ENCODE measurements around the gene UBE2G1.
A peak's percentile ranks its signal among the peaks of the same experiment; 100 is the strongest.
"Not testable (repeated sequence)": the region's sequence is repeated elsewhere in the genome, so short reads cannot be mapped to it uniquely, and the experiment has no call there.

Gene UBE2G1

DNA sequence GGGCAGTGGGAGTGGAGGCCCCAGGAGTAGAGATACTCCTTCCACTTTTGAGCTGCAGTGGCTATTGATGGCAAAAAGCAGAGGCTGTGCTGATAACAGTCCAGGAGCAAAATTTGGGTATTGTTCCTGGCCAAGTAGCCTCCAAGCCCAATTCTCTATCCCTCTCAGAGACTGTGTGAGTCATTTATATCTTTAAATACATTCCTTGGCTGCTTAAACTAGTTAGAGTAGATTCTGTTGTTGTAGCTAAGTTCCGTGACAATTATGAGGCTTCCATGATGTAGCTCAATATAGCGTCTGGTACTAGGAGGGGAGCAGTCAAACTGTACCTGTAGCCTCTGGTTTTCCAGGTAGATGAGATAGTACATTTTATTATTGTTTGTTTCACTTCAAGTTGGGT is 19.9 kb upstream of the UBE2G1 start:
- DNase-seq (ENCODE audit: low spot score in 2 of 2): no peak
- ATAC-seq: no peak
- Mint-ChIP-seq H3K4me1 (no peaks in the 10 kb centered on the region), H3K4me3 (no peak overlapping the region), H3K9me3 (no peaks in the 10 kb centered on the region), H3K36me3 (no peaks in the 10 kb centered on the region), H3K27ac (no peak overlapping the region)

DNA sequence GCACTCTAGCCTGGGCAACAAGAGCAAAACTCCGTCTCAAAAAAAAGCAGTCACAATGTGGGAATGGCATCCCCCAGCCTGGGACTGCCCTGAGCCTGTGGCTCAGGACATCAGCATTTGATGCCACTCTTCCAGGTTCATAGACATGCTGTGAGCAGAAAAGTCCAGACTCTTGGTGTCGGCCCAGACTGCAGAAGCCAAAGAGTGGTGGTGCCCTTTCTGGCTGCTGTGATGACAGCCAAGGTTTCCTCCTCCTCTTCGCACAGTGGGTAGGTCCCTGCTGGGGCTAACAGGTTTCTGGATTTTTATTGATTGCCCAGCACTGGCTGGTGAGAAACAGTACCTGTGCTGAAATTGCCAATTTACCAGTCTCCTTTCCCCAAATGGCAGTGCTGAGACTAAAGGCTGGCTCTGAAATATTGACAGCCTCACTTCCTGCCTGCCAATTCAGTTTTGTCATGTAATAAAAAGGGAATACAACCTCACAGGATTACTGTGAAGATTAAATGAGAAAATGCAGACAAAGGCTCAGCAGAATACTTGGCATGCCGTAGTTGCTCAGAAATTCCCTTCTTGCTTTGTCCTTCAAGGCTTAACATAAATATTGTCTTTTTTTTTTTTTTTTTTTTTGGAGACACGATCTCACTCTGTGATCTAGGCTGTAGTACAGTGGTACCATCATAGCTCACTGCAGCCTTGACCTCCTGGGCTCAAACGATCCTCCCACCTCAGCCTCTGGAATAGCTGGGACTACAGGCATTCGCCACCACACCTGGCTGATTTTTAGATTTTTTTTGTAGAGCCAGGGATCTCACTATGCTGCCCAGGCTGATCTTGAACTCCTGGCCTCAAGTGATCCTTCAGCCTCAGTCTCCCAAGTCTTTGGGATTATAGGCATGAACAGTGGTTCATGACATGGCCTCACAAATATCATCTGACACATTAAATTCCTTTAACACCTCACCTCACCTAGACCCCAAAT is 15.5 kb upstream of the UBE2G1 start:
- no peak for ATAC-seq
- no peak for DNase-seq (ENCODE audit: low spot score in 2 of 2)
- Mint-ChIP-seq H3K36me3 (peaks cover 5% of the 10 kb centered on the region), H3K9me3 (no peaks in the 10 kb centered on the region), H3K4me1 (peaks cover 13% of the 10 kb centered on the region), H3K27ac (no peak overlapping the region), H3K4me3 (no peak overlapping the region)

DNA sequence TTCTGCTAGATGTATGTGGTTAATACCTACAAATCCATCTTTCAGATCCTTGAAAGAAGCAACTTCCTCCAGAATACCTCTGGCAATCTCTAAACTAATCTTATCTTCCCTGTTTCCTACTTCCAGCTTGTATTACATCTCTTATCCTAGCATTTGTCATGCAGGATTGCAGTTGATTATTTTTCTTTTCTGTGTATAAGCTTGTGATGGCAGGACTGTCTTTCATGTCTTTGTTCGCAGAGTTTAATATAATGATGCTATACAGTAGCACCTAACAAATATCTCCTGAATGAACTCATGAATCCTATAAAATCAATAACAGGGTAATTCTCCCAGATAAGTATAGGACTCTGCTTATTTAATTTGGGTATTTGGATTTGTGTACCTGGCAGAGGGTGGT is 12.2 kb upstream of the UBE2G1 start:
- no peak for ATAC-seq
- H3K27ac Mint-ChIP-seq: no peak overlapping the region
- H3K36me3 Mint-ChIP-seq: peaks cover 12% of the 10 kb centered on the region
- no peak for DNase-seq (ENCODE audit: low spot score in 2 of 2)
- H3K4me3 Mint-ChIP-seq: no peak overlapping the region
- no peaks in the 10 kb centered on the region for H3K9me3 Mint-ChIP-seq
- H3K4me1 Mint-ChIP-seq: peaks cover 26% of the 10 kb centered on the region

DNA sequence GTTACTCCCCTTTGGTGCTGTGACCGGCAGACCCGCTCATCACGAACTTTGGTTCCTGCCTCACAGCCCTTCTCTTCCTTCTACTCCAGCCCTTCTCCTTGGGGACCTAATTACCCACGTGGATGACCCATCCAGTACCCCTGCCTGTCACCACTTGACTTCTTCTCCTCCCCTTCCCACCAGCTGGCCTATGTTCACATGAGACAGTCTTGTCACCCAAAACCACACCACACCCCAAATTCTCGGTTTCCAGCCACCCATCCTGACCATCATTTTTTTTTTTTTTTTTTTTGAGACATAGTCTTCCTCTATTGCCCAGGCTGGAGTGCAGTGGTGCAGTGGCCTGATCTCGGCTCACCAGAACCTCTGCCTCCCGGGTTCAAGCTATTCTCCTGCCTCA is 10.8 kb upstream of the UBE2G1 start:
- not testable (repeated sequence) for ATAC-seq
- peaks cover 26% of the 10 kb centered on the region for H3K4me1 Mint-ChIP-seq

DNA sequence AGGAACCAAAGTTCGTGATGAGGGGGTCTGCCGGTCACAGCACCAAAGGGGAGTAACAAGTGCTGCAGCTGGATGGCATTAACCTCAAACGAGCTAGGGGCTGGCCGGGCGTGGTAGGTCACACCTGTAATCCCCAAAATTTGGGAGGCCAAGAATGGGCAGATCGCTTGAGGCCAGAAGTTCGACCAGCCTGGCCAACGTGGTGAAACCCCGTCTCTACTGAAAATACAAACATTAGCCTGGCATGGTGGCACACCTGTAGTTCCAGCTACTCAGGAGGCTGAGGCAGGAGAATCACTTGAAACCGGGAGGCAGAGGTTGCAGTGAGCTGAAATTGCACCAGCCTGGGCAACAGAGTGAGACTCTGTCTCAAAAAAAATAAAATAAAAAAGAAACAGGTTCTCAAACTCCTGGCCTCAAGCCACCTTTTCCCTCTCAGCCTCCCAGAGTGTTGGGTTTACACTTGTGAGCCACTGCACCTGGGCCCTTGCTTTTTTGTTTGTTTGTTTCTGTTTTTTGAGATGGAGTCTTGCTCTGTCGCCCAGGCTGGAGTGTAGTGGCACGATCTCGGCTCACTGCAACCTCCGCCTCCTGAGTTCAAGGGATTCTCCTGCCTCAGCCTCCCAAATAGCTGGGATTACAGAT is 9.4 kb upstream of the UBE2G1 start:
- Mint-ChIP-seq H3K4me1 (peaks cover 26% of the 10 kb centered on the region), H3K27ac (peak overlapping the region; percentile 63), H3K4me3 (peak overlapping the region; percentile 50), H3K36me3 (peaks cover 12% of the 10 kb centered on the region)
- not testable (repeated sequence) for DNase-seq (ENCODE audit: low spot score in 2 of 2); H3K9me3 Mint-ChIP-seq; ATAC-seq

More for the DNA sequence above, 10.8 kb upstream of the UBE2G1 start:
- H3K27ac Mint-ChIP-seq; DNase-seq (ENCODE audit: low spot score in 2 of 2); H3K9me3 Mint-ChIP-seq: not testable (repeated sequence)
- Mint-ChIP-seq H3K4me3 (peak overlapping the region; percentile 24), H3K36me3 (peaks cover 12% of the 10 kb centered on the region)

DNA sequence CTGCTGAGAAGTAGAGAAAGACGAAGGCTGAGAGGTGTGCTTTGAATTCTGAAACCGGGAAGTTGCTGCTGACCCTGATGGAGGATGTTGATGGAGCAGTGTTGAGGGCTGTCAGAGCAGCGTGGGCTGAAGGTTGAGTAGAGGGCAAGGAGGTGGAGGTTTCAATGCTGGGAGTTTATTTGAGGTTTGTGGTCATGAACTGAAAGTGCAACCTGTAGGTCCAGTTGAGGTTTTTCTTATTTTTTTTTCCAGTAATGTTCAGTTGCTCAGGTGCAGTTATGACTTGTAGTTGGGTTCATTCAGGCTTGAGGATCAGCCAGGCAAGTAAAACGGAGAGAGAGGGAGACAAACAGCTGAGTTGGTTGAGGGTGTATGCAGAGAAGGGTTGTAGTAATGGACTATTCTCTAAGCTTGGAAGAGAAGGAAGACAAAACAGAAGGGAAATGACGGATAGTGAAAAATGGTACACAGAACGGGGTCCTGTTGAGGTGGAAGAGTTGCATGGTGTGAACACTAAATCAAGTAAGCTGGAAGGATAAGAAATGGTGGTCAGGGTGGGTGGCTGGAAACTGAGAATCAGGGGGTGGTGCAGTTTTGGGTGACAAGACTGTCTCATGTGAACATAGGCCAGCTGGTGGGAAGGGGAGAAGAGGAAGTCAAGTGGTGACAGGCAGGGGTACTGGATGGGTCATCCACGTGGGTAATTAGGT is 8.7 kb upstream of the UBE2G1 start:
- H3K36me3 Mint-ChIP-seq: peaks cover 12% of the 10 kb centered on the region
- H3K27ac Mint-ChIP-seq: peak overlapping the region; percentile 63
- H3K9me3 Mint-ChIP-seq: no peaks in the 10 kb centered on the region
- peak overlapping the region; percentile 50 for H3K4me3 Mint-ChIP-seq
- peak; percentile 94 for ATAC-seq
- peak; percentile 28 to 81 for DNase-seq (ENCODE audit: low spot score in 2 of 2)
- H3K4me1 Mint-ChIP-seq: peaks cover 32% of the 10 kb centered on the region

DNA sequence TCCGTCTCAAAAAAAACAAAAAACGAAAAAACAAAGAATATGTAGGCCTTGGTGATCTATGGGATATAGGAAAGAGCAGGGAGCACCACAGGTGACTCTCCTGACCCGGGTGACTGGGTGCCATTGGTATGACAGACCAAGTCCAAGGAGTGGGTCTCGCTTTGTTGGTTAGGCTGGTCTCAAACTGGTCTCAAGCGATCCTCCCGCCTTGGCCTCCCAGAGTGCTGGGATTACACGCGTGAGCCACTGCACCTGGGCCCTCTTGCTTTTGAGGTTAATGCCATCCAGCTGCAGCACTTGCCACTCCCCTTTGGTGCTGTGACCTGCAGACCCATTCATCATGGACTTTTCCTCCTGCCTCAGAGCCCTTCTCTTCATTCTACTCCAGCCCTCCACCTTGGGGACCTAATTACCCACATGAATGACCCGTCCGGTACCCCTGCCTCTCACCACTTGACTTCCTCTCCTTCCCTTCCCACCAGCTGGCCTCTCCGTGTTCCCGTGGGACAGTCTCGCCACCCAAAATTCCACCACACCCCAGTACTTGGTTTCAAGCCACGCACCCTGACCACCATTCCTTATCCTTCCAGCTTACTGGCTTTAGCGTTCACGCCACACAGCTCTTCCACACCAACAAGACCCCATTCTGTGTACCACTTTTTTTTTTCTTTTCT is 3.2 kb upstream of the UBE2G1 start:
- no peak overlapping the region for H3K4me3 Mint-ChIP-seq
- ATAC-seq (no peak), DNase-seq (ENCODE audit: low spot score in 2 of 2) (no peak)
- peaks cover 26% of the 10 kb centered on the region for H3K4me1 Mint-ChIP-seq
- H3K36me3 Mint-ChIP-seq: peaks cover 14% of the 10 kb centered on the region
- peak overlapping the region; percentile 18 for H3K27ac Mint-ChIP-seq
- no peaks in the 10 kb centered on the region for H3K9me3 Mint-ChIP-seq

DNA sequence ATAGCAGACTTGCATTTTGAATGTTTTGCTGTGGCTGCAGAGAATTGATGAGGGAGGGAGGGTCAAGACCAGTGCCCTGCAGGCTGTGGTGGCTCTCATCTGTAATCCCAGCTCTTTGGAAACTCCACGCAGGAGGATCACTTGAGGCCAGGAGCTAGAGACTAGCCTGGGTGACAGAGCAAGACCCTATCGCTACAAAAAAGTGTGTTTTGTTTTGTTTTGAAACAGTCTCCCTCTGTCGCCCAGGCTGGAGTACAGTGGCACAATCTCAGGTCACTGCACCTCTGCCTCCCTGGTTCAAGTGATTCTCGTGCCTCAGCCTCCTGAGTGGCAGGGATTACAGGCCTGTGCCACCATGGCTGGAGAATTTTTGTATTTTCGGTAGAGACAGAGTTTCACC is 1.9 kb upstream of the UBE2G1 start:
- Mint-ChIP-seq H3K36me3 (peaks cover 21% of the 10 kb centered on the region), H3K4me3 (no peak overlapping the region), H3K9me3 (no peaks in the 10 kb centered on the region), H3K4me1 (peaks cover 27% of the 10 kb centered on the region), H3K27ac (no peak overlapping the region)
- DNase-seq (ENCODE audit: low spot score in 2 of 2) (no peak), ATAC-seq (no peak)

DNA sequence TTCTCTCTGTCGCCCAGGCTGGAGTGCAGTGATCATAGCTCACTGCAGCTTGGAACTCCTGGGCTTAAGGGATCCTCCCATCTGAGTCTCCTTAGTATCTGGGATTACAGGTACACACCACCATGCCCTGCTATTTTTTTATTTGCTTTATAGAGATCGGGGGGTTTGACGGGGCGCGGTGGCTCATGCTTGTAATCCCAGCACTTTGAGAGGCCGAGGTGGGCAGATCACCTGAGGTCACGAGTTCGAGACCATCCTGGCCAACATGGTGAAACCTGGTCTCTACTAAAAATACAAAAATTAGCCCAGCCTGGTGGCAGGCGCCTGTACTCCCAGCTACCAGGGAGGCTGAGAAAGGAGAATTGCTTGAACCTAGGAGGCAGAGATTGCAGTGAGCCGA is 702 bp upstream of the UBE2G1 start:
- Mint-ChIP-seq H3K4me1 (peaks cover 27% of the 10 kb centered on the region), H3K36me3 (peaks cover 33% of the 10 kb centered on the region), H3K4me3 (peak overlapping the region; percentile 78), H3K27ac (peak overlapping the region; percentile 89)
- not testable (repeated sequence) for DNase-seq (ENCODE audit: low spot score in 2 of 2); H3K9me3 Mint-ChIP-seq; ATAC-seq

DNA sequence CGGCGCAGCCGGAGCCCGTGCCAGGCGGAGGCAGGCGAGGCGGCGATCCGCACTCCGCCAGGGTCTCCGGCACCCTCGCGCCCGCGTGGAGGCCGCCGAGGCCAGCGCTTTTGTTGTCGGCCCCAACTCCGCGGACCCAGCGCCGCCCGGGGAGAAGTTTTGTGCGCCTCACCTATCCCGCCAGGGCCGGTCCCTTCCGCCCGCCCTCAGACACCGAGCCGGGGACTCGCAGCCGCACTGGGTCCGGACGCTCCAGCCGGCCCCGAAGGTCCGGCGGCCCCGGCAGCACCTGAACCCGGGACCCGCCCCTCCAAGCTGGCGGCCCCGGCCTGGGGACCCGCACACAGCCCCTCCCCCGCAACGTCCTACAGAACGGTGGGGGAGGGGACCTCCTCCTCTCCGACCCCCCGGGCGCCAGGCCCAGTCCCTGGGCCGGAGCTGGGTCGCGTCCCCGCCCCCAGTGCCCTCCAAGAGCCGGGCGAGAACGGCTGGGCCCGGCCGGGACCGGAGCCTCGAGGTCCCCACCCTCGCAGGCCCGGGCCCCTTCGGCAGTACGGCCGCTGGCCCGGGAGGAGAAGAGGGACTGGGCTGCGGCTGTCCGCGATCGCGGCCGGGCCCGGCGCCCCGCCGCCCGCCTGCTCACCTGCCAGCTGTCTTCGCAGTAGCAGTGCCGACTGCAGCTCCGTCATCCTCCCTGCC is 698 bp downstream of the UBE2G1 start:
- peaks cover 27% of the 10 kb centered on the region for H3K4me1 Mint-ChIP-seq
- H3K27ac Mint-ChIP-seq: peak overlapping the region; percentile 89
- DNase-seq (ENCODE audit: low spot score in 2 of 2): no peak
- H3K36me3 Mint-ChIP-seq: peaks cover 45% of the 10 kb centered on the region
- ATAC-seq: peak; percentile 45
- H3K9me3 Mint-ChIP-seq: no peaks in the 10 kb centered on the region
- H3K4me3 Mint-ChIP-seq: peak overlapping the region; percentile 78

DNA sequence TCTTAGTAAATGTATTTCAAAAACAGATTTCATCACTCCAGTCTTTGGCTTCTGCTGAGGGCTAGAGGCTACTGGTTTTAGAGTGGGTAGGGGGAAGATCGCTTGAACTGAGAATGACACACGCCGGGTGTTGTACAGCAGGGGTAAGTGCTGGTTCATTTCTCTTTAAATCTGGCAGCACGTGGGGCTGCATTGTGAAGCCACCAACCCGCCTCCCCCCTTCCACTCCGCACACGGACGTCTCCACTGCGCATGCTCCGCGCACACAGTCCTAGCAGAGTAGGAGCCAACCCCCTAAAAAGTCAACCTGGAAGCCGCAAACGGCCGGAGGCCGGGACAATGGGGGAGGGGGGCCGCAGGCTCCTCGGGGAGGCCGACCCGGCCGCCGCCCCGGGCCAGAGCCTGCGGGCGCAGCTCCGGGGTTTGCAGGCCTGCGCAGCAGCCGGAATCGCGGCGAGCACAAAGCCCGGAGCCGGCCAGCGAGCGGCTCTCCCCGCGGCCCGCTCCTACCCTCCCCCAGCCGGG is 1.3 kb downstream of the UBE2G1 start:
- Mint-ChIP-seq H3K4me3 (peak overlapping the region; percentile 78), H3K27ac (peak overlapping the region; percentile 89), H3K9me3 (no peaks in the 10 kb centered on the region), H3K36me3 (peaks cover 51% of the 10 kb centered on the region), H3K4me1 (peaks cover 25% of the 10 kb centered on the region)
- peak; percentile 76 to 94 for DNase-seq (ENCODE audit: low spot score in 2 of 2)
- ATAC-seq: peak; percentile 82

DNA sequence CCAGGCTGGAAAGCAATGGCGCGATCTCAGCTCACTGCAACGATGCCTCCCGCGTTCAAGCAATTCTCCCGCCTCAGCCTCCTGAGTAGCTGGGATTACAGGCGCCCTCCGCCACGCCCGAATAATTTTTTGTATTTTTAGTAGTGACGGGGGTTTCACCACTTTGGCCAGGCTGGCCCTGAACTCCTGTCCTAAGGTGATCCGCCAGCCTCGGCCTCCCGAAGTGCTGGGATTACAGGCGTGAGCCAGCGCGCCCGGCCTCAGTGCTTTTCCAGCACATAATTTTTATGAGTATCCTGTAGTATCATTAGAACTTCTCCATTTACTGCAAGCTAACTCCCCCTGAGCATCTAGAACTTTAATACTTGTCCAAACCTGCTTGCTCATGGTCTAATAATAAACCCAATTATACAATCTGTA is 1.8 kb downstream of the UBE2G1 start:
- ATAC-seq: no peak
- no peaks in the 10 kb centered on the region for H3K9me3 Mint-ChIP-seq
- H3K36me3 Mint-ChIP-seq: peaks cover 57% of the 10 kb centered on the region
- H3K4me3 Mint-ChIP-seq: peak overlapping the region; percentile 78
- peak overlapping the region; percentile 89 for H3K27ac Mint-ChIP-seq
- peaks cover 25% of the 10 kb centered on the region for H3K4me1 Mint-ChIP-seq
- no peak for DNase-seq (ENCODE audit: low spot score in 2 of 2)

DNA sequence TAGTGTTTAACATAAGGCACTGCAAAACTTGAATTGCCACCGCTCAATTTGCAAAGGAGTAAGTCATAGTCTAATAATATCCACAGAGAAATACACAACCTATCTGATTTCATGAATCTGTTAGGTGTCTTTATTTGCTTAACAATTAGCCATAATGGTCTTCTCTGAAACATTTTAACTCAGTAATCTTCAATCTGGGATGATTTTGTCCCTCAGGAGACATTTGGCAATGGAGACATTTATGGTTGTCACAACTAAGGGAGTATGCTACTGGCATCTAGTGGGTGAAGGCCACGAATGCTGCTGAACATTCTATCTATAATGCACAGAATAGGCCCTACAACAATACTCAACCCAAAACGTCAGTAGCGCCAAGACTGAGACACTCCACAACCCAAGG is 4.3 kb downstream of the UBE2G1 start:
- no peak for DNase-seq (ENCODE audit: low spot score in 2 of 2)
- Mint-ChIP-seq H3K27ac (peak overlapping the region; percentile 23), H3K4me1 (peaks cover 43% of the 10 kb centered on the region), H3K9me3 (no peaks in the 10 kb centered on the region), H3K36me3 (peaks cover 61% of the 10 kb centered on the region), H3K4me3 (no peak overlapping the region)
- no peak for ATAC-seq

DNA sequence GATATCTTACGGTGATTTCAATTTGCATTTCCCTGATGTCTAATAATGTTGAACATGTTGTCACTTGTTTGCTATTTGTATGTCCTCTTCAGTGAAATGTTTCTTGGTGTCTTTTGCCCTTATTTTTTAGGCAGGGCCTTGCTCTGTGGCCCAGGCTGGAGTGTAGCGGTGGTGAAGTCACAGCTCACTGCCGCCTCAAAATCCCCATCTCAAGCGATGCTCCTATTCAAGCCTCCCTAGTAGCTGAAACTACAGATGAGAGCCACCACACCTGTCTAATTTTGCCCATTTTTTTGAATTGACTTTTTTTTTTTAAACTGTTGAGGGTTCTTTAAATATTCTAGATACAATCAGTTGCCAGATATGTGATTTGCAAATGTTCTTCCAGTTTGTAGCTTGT is 8.3 kb downstream of the UBE2G1 start:
- Mint-ChIP-seq H3K4me1 (peaks cover 44% of the 10 kb centered on the region), H3K27ac (no peak overlapping the region), H3K4me3 (no peak overlapping the region), H3K9me3 (no peaks in the 10 kb centered on the region), H3K36me3 (peaks cover 37% of the 10 kb centered on the region)
- ATAC-seq (no peak), DNase-seq (ENCODE audit: low spot score in 2 of 2) (no peak)

Data from stimulated activated effector memory CD8-positive, alpha-beta T cell treated with anti-CD3 and anti-CD28 coated beads, Interleukin-12 subunit alpha, Interleukin-12 subunit beta, amount 100 ng/mL, for 72 hours (primary cell).